Activated naive CD8-positive, alpha-beta T cell (primary cell): Measurements from ENCODE around the gene PCDH8.

Experiments
- H3K27ac Mint-ChIP-seq: one replicate; pipeline ENCODE4 v1.8.0; 2021; ENCODE audit warnings: mixed read lengths
- H3K27me3 Mint-ChIP-seq: one replicate; pipeline ENCODE4 v1.8.0; 2021; ENCODE audit warnings: mixed read lengths
- H3K36me3 Mint-ChIP-seq: one replicate; pipeline ENCODE4 v1.8.0; 2021; ENCODE audit warnings: mixed read lengths
- H3K4me1 Mint-ChIP-seq: one replicate; pipeline ENCODE4 v1.8.0; 2021; ENCODE audit warnings: low read depth, mixed read lengths
- H3K4me3 Mint-ChIP-seq: one replicate; pipeline ENCODE4 v1.8.0; 2021; ENCODE audit warnings: mild to moderate bottlenecking, mixed read lengths
- H3K9me3 Mint-ChIP-seq: one replicate; pipeline ENCODE4 v1.8.0; 2021; ENCODE audit warnings: low read depth, mixed read lengths

PCDH8 gene

GRCh38 chr13:52848455-52849195 is at the start of gene PCDH8:
PCDH8 (minus strand) TSS chr13:52848640; CDS start chr13:52848436, 204 bp downstream.
- Mint-ChIP-seq H3K4me1 (peaks cover 25% of the 10 kb centered on the region), H3K27me3 (peaks cover 54% of the 10 kb centered on the region), H3K4me3 (no peak within 1 kb of the TSS), H3K36me3 (no peaks in the 10 kb centered on the region), H3K27ac (no peak within 1 kb of the TSS), H3K9me3 (peaks cover 2% of the 10 kb centered on the region)

GRCh38 chr13:52896827-52897659 is 48.6 kb upstream of the PCDH8 start:
- no peaks in the 10 kb centered on the region for H3K4me1 Mint-ChIP-seq
- H3K27me3 Mint-ChIP-seq = peaks cover 1% of the 10 kb centered on the region
- H3K36me3 Mint-ChIP-seq = no peaks in the 10 kb centered on the region
- no peak overlapping the region for H3K4me3 Mint-ChIP-seq
- H3K27ac Mint-ChIP-seq = no peak overlapping the region
- H3K9me3 Mint-ChIP-seq = no peaks in the 10 kb centered on the region

GRCh38 chr13:52894413-52894812 is 46.0 kb upstream of the PCDH8 start:
- H3K27ac Mint-ChIP-seq = no peak overlapping the region
- no peaks in the 10 kb centered on the region for H3K9me3 Mint-ChIP-seq
- no peaks in the 10 kb centered on the region for H3K4me1 Mint-ChIP-seq

GRCh38 chr13:52892925-52893324 is 44.5 kb upstream of the PCDH8 start:
- no peaks in the 10 kb centered on the region for H3K4me1 Mint-ChIP-seq
- peaks cover 1% of the 10 kb centered on the region for H3K27me3 Mint-ChIP-seq
- no peak overlapping the region for H3K27ac Mint-ChIP-seq
- H3K36me3 Mint-ChIP-seq = no peaks in the 10 kb centered on the region
- H3K9me3 Mint-ChIP-seq = no peaks in the 10 kb centered on the region
- no peak overlapping the region for H3K4me3 Mint-ChIP-seq

More at GRCh38 chr13:52894413-52894812, 46.0 kb upstream of the PCDH8 start:
- Mint-ChIP-seq H3K36me3 (no peaks in the 10 kb centered on the region), H3K27me3 (peaks cover 1% of the 10 kb centered on the region), H3K4me3 (no peak overlapping the region)

- Mint-ChIP-seq H3K27me3 (peaks cover 1% of the 10 kb centered on the region), H3K36me3 (no peaks in the 10 kb centered on the region), H3K27ac (no peak overlapping the region)
Measured at GRCh38 chr13:52891706-52892105, 43.3 kb upstream of the PCDH8 start.

GRCh38 chr13:52887165-52887564 is 38.7 kb upstream of the PCDH8 start:
- peaks cover 7% of the 10 kb centered on the region for H3K27me3 Mint-ChIP-seq
- H3K4me3 Mint-ChIP-seq = no peak overlapping the region
- H3K4me1 Mint-ChIP-seq = no peaks in the 10 kb centered on the region
- no peak overlapping the region for H3K27ac Mint-ChIP-seq
- H3K36me3 Mint-ChIP-seq = no peaks in the 10 kb centered on the region
- no peaks in the 10 kb centered on the region for H3K9me3 Mint-ChIP-seq

More at GRCh38 chr13:52891706-52892105, 43.3 kb upstream of the PCDH8 start:
- Mint-ChIP-seq H3K9me3 (no peaks in the 10 kb centered on the region), H3K4me3 (no peak overlapping the region), H3K4me1 (no peaks in the 10 kb centered on the region)

GRCh38 chr13:52885141-52885540 is 36.7 kb upstream of the PCDH8 start:
- no peaks in the 10 kb centered on the region for H3K4me1 Mint-ChIP-seq
- H3K4me3 Mint-ChIP-seq = no peak overlapping the region
- H3K27ac Mint-ChIP-seq = no peak overlapping the region
- no peaks in the 10 kb centered on the region for H3K9me3 Mint-ChIP-seq
- peaks cover 12% of the 10 kb centered on the region for H3K27me3 Mint-ChIP-seq
- no peaks in the 10 kb centered on the region for H3K36me3 Mint-ChIP-seq

- peaks cover 16% of the 10 kb centered on the region for H3K27me3 Mint-ChIP-seq
- no peaks in the 10 kb centered on the region for H3K9me3 Mint-ChIP-seq
- no peak overlapping the region for H3K27ac Mint-ChIP-seq
- no peaks in the 10 kb centered on the region for H3K36me3 Mint-ChIP-seq
- no peaks in the 10 kb centered on the region for H3K4me1 Mint-ChIP-seq
- no peak overlapping the region for H3K4me3 Mint-ChIP-seq
Measured at GRCh38 chr13:52884429-52885010, 36.1 kb upstream of the PCDH8 start.

- Mint-ChIP-seq H3K9me3 (no peaks in the 10 kb centered on the region), H3K27ac (no peak overlapping the region), H3K27me3 (peaks cover 20% of the 10 kb centered on the region), H3K4me1 (no peaks in the 10 kb centered on the region), H3K36me3 (no peaks in the 10 kb centered on the region), H3K4me3 (no peak overlapping the region)
Measured at GRCh38 chr13:52882785-52883184, 34.3 kb upstream of the PCDH8 start.

- no peaks in the 10 kb centered on the region for H3K4me1 Mint-ChIP-seq
- no peak overlapping the region for H3K4me3 Mint-ChIP-seq
- peaks cover 22% of the 10 kb centered on the region for H3K27me3 Mint-ChIP-seq
- no peaks in the 10 kb centered on the region for H3K36me3 Mint-ChIP-seq
- H3K27ac Mint-ChIP-seq = no peak overlapping the region
- H3K9me3 Mint-ChIP-seq = peaks cover 4% of the 10 kb centered on the region
Measured at GRCh38 chr13:52879950-52880741, 31.7 kb upstream of the PCDH8 start.

- Mint-ChIP-seq H3K27ac (no peak overlapping the region), H3K27me3 (peaks cover 22% of the 10 kb centered on the region), H3K4me3 (no peak overlapping the region), H3K36me3 (peaks cover 2% of the 10 kb centered on the region), H3K4me1 (no peaks in the 10 kb centered on the region), H3K9me3 (peaks cover 4% of the 10 kb centered on the region)
Measured at GRCh38 chr13:52878831-52879230, 30.4 kb upstream of the PCDH8 start.

GRCh38 chr13:52870143-52870542 is 21.7 kb upstream of the PCDH8 start:
- H3K36me3 Mint-ChIP-seq = peaks cover 2% of the 10 kb centered on the region
- peaks cover 10% of the 10 kb centered on the region for H3K27me3 Mint-ChIP-seq
- no peaks in the 10 kb centered on the region for H3K9me3 Mint-ChIP-seq
- no peak overlapping the region for H3K27ac Mint-ChIP-seq
- H3K4me3 Mint-ChIP-seq = no peak overlapping the region
- no peaks in the 10 kb centered on the region for H3K4me1 Mint-ChIP-seq

GRCh38 chr13:52869621-52870020 is 21.2 kb upstream of the PCDH8 start:
- Mint-ChIP-seq H3K4me1 (no peaks in the 10 kb centered on the region), H3K27ac (no peak overlapping the region), H3K36me3 (no peaks in the 10 kb centered on the region), H3K4me3 (no peak overlapping the region), H3K27me3 (peaks cover 10% of the 10 kb centered on the region), H3K9me3 (no peaks in the 10 kb centered on the region)

- H3K27ac Mint-ChIP-seq = no peak overlapping the region
- no peaks in the 10 kb centered on the region for H3K36me3 Mint-ChIP-seq
- H3K9me3 Mint-ChIP-seq = no peaks in the 10 kb centered on the region
- peaks cover 10% of the 10 kb centered on the region for H3K27me3 Mint-ChIP-seq
- no peaks in the 10 kb centered on the region for H3K4me1 Mint-ChIP-seq
- no peak overlapping the region for H3K4me3 Mint-ChIP-seq
Measured at GRCh38 chr13:52869050-52869449, 20.6 kb upstream of the PCDH8 start.
